Dendritic cell treated with granulocyte-macrophage colony-stimulating factor and Interleukin-4, amounts not matched to agents 40 ng/mL and 50 ng/mL, for 4 days (primary cell): ENCODE results near the gene TRMT13.
A peak's percentile ranks its signal among the peaks of the same experiment; 100 is the strongest.

ENCODE experiments used
- H3K27ac Mint-ChIP-seq: one replicate; pipeline ENCODE4 v1.8.0; 2022; ENCODE audit warnings: mild to moderate bottlenecking, mixed read lengths
- H3K27me3 Mint-ChIP-seq: one replicate; pipeline ENCODE4 v1.8.0; 2022; ENCODE audit warnings: mild to moderate bottlenecking, mixed read lengths
- H3K36me3 Mint-ChIP-seq: one replicate; pipeline ENCODE4 v1.8.0; 2022; ENCODE audit warnings: low read depth, mixed read lengths
- H3K4me1 Mint-ChIP-seq: one replicate; pipeline ENCODE4 v1.8.0; 2022; ENCODE audit warnings: low read depth, mixed read lengths
- H3K4me3 Mint-ChIP-seq: one replicate; pipeline ENCODE4 v1.8.0; 2022; ENCODE audit warnings: mild to moderate bottlenecking, moderate library complexity, mixed read lengths
- H3K9me3 Mint-ChIP-seq: one replicate; pipeline ENCODE4 v1.8.0; 2022; ENCODE audit warnings: mixed read lengths
- intact Hi-C: fragments of 100-400 bp; cut with micrococcal nuclease; formaldehyde crosslinking; loops from one replicate; pipeline ENCODE4 v1.15.0; 2022

The TRMT13 gene, protein sequence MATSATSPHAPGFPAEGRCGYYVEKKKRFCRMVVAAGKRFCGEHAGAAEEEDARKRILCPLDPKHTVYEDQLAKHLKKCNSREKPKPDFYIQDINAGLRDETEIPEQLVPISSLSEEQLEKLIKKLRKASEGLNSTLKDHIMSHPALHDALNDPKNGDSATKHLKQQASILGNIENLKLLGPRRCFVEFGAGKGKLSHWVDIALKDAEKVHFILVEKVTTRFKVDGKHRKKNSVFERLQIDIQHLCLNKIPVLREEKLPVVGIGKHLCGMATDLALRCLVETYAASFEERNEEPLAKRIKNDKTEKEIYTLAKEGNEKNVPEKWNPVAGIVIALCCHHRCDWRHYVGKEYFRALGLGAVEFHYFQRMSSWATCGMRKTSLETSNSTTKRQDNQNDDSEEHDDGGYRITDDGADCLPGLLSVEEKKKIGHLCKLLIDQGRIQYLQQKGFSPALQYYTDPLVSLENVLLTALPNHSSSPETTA

GRCh38 chr1:100132566-100133477, at the start of gene TRMT13, which contains the start of gene SASS6:
TRMT13 (plus strand) TSS chr1:100133163; CDS start chr1:100133169, 6 bp downstream.
SASS6 (minus strand) TSS chr1:100132930; CDS start chr1:100132814, 116 bp downstream.
- H3K4me1 Mint-ChIP-seq, result peaks cover 22% of the 10 kb centered on the region
- peak within 1 kb of the TSS; percentile 86 for H3K27ac Mint-ChIP-seq
- H3K9me3 Mint-ChIP-seq, result no peaks in the 10 kb centered on the region
- intact Hi-C loops, result loop anchor here (2.0 to 10.0 kb wide), 6 partner anchors 94 to 762 kb away; partner anchors contain the start of genes CDC14A, DBT, EXTL2 and RTCA
- H3K36me3 Mint-ChIP-seq, result peaks cover 25% of the 10 kb centered on the region
- peak within 1 kb of the TSS; percentile 98 for H3K4me3 Mint-ChIP-seq
- H3K27me3 Mint-ChIP-seq, result no peaks in the 10 kb centered on the region

DNA sequence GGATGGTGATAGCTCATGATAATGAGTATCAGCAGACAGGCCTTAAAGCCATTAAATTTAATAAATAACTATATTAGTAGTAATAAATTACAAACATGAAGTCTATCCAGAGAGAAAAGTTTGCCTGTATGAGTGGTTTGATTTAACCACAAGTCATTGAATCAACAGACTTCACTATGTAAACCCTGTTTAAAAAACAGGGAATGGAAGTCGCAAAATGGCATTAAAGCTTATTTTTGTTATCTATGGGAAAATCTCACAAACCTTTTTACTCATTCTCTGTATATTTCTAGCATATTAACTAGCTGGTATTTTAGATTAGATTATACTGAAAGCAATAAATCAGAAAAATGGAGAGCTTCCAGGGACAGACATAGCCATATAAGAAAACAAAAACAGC, 45.6 kb upstream of the TRMT13 start:
- no peak overlapping the region for H3K4me3 Mint-ChIP-seq

DNA sequence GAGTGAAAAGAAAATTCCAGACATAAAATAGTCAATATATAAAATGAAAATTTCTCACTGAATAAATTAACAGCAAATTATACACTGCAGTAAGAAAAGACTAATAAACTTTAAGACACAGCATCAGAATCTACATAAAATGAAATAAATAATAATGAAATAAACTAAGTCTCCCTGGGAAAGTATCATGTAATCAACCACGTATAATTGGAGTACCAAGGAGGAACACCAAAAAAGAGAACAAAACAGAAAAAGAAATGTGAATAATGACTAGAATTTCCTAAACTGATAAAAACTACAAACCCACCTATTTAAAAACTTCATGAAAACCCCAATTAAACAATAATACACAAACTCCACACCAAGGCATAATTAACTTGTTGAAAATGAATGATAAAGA, 43.9 kb upstream of the TRMT13 start:
- peaks cover 35% of the 10 kb centered on the region for H3K36me3 Mint-ChIP-seq
- intact Hi-C loops, result no loop called here
- H3K4me1 Mint-ChIP-seq, result no peaks in the 10 kb centered on the region
- H3K27me3 Mint-ChIP-seq, result no peaks in the 10 kb centered on the region
- H3K4me3 Mint-ChIP-seq, result no peak overlapping the region
- no peak overlapping the region for H3K27ac Mint-ChIP-seq
- H3K9me3 Mint-ChIP-seq, result no peaks in the 10 kb centered on the region

More for the DNA sequence above, 45.6 kb upstream of the TRMT13 start:
- H3K36me3 Mint-ChIP-seq, result peaks cover 28% of the 10 kb centered on the region
- H3K4me1 Mint-ChIP-seq, result no peaks in the 10 kb centered on the region
- intact Hi-C loops, result no loop called here
- no peaks in the 10 kb centered on the region for H3K9me3 Mint-ChIP-seq
- H3K27me3 Mint-ChIP-seq, result no peaks in the 10 kb centered on the region
- H3K27ac Mint-ChIP-seq, result no peak overlapping the region

GRCh38 chr1:100090471-100090870, 42.5 kb upstream of the TRMT13 start:
- Mint-ChIP-seq H3K4me3 (no peak overlapping the region), H3K9me3 (no peaks in the 10 kb centered on the region), H3K36me3 (peaks cover 35% of the 10 kb centered on the region), H3K4me1 (no peaks in the 10 kb centered on the region), H3K27me3 (no peaks in the 10 kb centered on the region), H3K27ac (no peak overlapping the region)
- intact Hi-C loops, result no loop called here

- peaks cover 64% of the 10 kb centered on the region for H3K36me3 Mint-ChIP-seq
- no peak overlapping the region for H3K4me3 Mint-ChIP-seq
- no peak overlapping the region for H3K27ac Mint-ChIP-seq
- no peaks in the 10 kb centered on the region for H3K27me3 Mint-ChIP-seq
- H3K9me3 Mint-ChIP-seq, result no peaks in the 10 kb centered on the region
- no peaks in the 10 kb centered on the region for H3K4me1 Mint-ChIP-seq
- intact Hi-C loops, result no loop called here
Measured at GRCh38 chr1:100100202-100100601, 32.8 kb upstream of the TRMT13 start.

DNA sequence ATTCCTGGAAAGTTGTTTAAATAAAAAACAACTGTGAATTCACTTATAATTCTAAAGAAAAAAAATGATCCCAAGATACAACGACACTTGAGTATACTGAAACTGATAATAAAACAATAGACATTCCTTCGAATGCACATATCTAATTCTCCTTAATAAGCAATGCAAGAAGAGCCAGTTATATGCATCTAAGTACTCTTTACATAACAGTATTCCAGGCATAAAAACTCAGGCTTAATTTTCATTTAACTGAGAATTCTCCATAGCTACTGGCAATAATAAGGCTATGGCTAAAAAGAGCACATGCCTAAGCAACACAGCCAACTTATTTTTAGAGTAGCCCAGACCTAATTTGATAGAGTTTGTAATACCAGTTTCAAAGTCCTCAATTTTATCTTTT, 31.4 kb upstream of the TRMT13 start:
- Mint-ChIP-seq H3K36me3 (peaks cover 64% of the 10 kb centered on the region), H3K4me1 (no peaks in the 10 kb centered on the region)

DNA sequence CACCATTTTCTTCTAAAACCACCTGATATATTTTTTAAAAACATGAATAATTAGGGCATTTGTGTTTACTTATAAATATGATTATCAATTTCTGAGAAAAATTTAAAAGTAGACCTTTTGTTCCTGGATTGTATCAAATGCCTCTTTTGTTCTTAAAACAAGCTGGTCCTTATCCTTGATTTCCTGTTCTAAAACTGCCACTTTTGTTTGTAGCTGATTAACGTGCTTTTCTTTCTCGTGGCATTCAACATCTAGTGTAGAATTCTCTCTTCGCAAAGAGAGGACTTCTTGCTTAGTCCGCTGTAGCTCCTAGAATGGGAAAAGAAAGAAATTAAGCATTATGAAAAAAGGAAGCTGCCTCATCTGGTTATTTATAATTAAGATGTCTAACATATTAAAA, 25.3 kb upstream of the TRMT13 start:
- peaks cover 41% of the 10 kb centered on the region for H3K36me3 Mint-ChIP-seq
- no peak overlapping the region for H3K4me3 Mint-ChIP-seq
- H3K9me3 Mint-ChIP-seq, result no peaks in the 10 kb centered on the region
- no peak overlapping the region for H3K27ac Mint-ChIP-seq
- H3K4me1 Mint-ChIP-seq, result no peaks in the 10 kb centered on the region
- H3K27me3 Mint-ChIP-seq, result no peaks in the 10 kb centered on the region
- intact Hi-C loops, result no loop called here

More for the DNA sequence above, 31.4 kb upstream of the TRMT13 start:
- no peak overlapping the region for H3K27ac Mint-ChIP-seq
- no peak overlapping the region for H3K4me3 Mint-ChIP-seq
- no peaks in the 10 kb centered on the region for H3K27me3 Mint-ChIP-seq
- intact Hi-C loops, result no loop called here
- no peaks in the 10 kb centered on the region for H3K9me3 Mint-ChIP-seq

DNA sequence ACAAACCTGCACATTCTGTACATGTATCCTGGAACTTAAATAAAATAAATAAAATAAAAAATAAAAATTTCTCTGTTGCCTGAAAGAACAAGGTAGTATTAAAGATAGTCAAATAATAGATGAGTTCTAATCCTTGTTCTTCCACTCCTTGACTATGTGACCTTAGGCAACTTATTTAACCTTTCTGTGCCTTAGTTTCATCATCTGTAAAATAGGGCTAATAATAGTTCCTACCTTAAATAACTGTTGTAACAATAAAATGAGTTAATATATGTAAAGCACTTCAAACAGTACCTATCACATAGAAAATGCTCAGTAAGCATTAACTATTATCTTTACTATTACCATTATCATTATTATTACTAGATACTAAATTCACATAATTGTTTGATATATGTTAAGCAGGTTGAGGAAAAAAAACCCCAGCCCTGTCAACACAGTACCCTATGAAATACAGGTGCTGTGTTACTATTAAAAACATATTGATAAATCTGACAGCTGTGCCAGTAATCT, 23.4 kb upstream of the TRMT13 start:
- Mint-ChIP-seq H3K4me1 (no peaks in the 10 kb centered on the region), H3K4me3 (no peak overlapping the region), H3K27me3 (no peaks in the 10 kb centered on the region), H3K9me3 (no peaks in the 10 kb centered on the region), H3K36me3 (peaks cover 32% of the 10 kb centered on the region), H3K27ac (no peak overlapping the region)
- intact Hi-C loops, result no loop called here

DNA sequence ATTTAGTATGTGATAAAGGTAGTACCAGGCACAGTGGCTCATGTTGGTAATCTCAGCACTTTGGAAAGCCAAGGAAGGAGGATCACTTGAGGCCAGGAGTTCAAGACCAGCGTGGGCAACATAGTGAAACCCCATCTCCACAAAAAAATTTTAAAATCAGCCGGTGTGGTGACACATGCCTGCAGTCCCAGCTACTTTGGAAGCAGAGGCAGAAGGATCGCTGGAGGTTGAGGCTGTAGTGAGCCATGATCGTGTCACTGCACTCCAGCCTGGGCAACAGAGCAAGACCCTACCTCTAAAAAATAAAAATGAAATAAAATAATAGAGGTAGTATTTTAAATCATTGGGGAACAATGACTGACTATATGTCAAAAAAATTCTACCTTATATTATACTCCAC, 17.4 kb upstream of the TRMT13 start:
- Mint-ChIP-seq H3K4me1 (no peaks in the 10 kb centered on the region), H3K4me3 (no peak overlapping the region), H3K9me3 (no peaks in the 10 kb centered on the region), H3K27ac (no peak overlapping the region), H3K36me3 (peaks cover 18% of the 10 kb centered on the region), H3K27me3 (no peaks in the 10 kb centered on the region)
- intact Hi-C loops, result no loop called here

- no peaks in the 10 kb centered on the region for H3K9me3 Mint-ChIP-seq
- H3K4me1 Mint-ChIP-seq, result no peaks in the 10 kb centered on the region
Measured at GRCh38 chr1:100122177-100122576, 10.8 kb upstream of the TRMT13 start.

DNA sequence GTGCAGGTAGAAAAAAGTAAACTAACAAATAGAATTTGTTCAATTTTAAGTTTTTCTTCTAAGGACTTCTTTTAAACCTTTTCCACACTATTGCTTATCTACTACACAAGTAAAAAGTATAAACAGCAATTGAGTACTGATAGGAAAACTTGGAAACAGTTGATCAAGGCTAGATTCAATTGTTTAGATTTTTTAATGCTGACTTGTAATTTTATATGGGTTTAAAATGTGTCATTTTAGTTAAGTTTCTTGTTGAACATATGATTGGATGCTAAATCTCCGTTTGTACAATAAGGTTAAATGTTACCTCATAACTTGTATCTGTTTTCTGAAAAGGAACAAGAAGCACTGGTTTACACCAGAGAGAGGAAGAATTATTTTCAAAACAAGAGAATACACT, 5.7 kb upstream of the TRMT13 start:
- Mint-ChIP-seq H3K27ac (no peak overlapping the region), H3K9me3 (no peaks in the 10 kb centered on the region), H3K4me3 (no peak overlapping the region), H3K36me3 (peaks cover under 1% of the 10 kb centered on the region), H3K27me3 (no peaks in the 10 kb centered on the region), H3K4me1 (peaks cover 7% of the 10 kb centered on the region)
- intact Hi-C loops, result loop anchor here (10.0 kb wide), 1 partner anchor 328 kb away; no protein-coding TSS in a partner anchor

More at GRCh38 chr1:100122177-100122576, 10.8 kb upstream of the TRMT13 start:
- H3K27me3 Mint-ChIP-seq, result no peaks in the 10 kb centered on the region
- H3K4me3 Mint-ChIP-seq, result no peak overlapping the region
- H3K27ac Mint-ChIP-seq, result no peak overlapping the region
- peaks cover 6% of the 10 kb centered on the region for H3K36me3 Mint-ChIP-seq
- intact Hi-C loops, result loop anchor here (10.0 kb wide), 1 partner anchor 333 kb away; no protein-coding TSS in a partner anchor

GRCh38 chr1:100130552-100131077, 2.3 kb upstream of the TRMT13 start:
- H3K27me3 Mint-ChIP-seq, result no peaks in the 10 kb centered on the region
- intact Hi-C loops, result loop anchor here (5.0 to 10.0 kb wide), 4 partner anchors 114 to 764 kb away; partner anchors contain the start of genes DBT, EXTL2, RTCA and SLC30A7
- H3K27ac Mint-ChIP-seq, result no peak overlapping the region
- peaks cover 22% of the 10 kb centered on the region for H3K4me1 Mint-ChIP-seq
- no peaks in the 10 kb centered on the region for H3K9me3 Mint-ChIP-seq
- no peak overlapping the region for H3K4me3 Mint-ChIP-seq
- H3K36me3 Mint-ChIP-seq, result peaks cover 12% of the 10 kb centered on the region

DNA sequence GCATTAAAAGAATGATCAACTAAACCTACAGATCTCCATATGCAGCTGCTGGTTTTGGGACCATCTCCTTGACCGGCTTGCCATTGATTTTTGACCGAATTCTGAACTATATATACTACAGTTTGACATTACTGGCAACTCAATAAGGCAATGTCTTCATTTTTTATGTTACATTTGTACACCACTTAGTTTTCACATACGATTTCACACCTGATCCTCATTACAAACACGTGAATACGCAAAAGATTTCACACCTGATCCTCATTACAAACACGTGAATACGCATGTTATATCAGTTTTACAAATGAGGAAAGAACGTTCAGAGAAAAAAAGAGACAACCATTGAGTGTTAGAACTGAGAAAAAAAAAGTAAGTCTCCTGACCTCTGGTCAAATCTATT, 1.3 kb upstream of the TRMT13 start:
- H3K4me1 Mint-ChIP-seq, result peaks cover 22% of the 10 kb centered on the region
- peaks cover 13% of the 10 kb centered on the region for H3K36me3 Mint-ChIP-seq
- H3K27me3 Mint-ChIP-seq, result no peaks in the 10 kb centered on the region
- H3K27ac Mint-ChIP-seq, result no peak overlapping the region
- intact Hi-C loops, result loop anchor here (2.0 to 10.0 kb wide), 6 partner anchors 93 to 763 kb away; partner anchors contain the start of genes CDC14A, DBT, EXTL2 and RTCA
- no peaks in the 10 kb centered on the region for H3K9me3 Mint-ChIP-seq
- peak overlapping the region; percentile 6 for H3K4me3 Mint-ChIP-seq
